Right ventricle myocardium superior (tissue), 1 donor: ENCODE measurements around the gene NOTCH3. TPM values are rescaled to one million over a fixed set of nuclear protein-coding genes. Genes with fewer than 3 reads are reported as not detected.
A peak's percentile ranks its signal among the peaks of the same experiment; 100 is the strongest.

Experiments
- ATAC-seq: fragments of 200-7000 bp; cut with Tn5 transposase; one replicate; pipeline ENCODE4 v1.9.1; 2020; ENCODE audit warnings: mild to moderate bottlenecking; ENCODE audit not compliant: poor library complexity
- DNase-seq: peaks from one replicate; pipeline ENCODE4 v3.0.0-alpha.2; 2020
- intact Hi-C: fragments of 100-400 bp; cut with DNase I; formaldehyde crosslinking; loops from one replicate; pipeline ENCODE4 v1.11.2; 2022
- total RNA-seq: library from RNA; stranded (reverse); fragmentation: NEBNext Ultra II Directional; extraction: Animal tissue kit (Norgen Biotek cat#: 25700); gene quantifications from one replicate; pipeline ENCODE4 v1.2.1, GENCODE V29; 2021
- donor health status: DM: no; HTN: yes; CAD: no; lungs with severe emphysema.

NOTCH3 gene
- total RNA-seq, 1 donor from 2014 or later = 25.0 TPM

- ATAC-seq (no peak), DNase-seq (no peak)
- intact Hi-C loops = loop anchor here (5.0 kb wide), 2 partner anchors 74 to 379 kb away; no protein-coding TSS in a partner anchor
These were observed 22.0 kb downstream of the NOTCH3 start for GRCh38 chr19:15178629-15179308.

GRCh38 chr19:15177269-15178116 is 23.3 kb downstream of the NOTCH3 start:
- intact Hi-C loops = loop anchor here (5.0 kb wide), 2 partner anchors 75 to 380 kb away; no protein-coding TSS in a partner anchor

GRCh38 chr19:15175609-15176008 is 25.2 kb downstream of the NOTCH3 start:
- DNase-seq (no peak), ATAC-seq (no peak)
- intact Hi-C loops = loop anchor here (5.0 kb wide), 2 partner anchors 77 to 382 kb away; no protein-coding TSS in a partner anchor

More at GRCh38 chr19:15177269-15178116, 23.3 kb downstream of the NOTCH3 start:
- peak; percentile 90 for DNase-seq
- ATAC-seq = peak; percentile 91

GRCh38 chr19:15173746-15174404 is 26.9 kb downstream of the NOTCH3 start:
- ATAC-seq (no peak), DNase-seq (no peak)
- intact Hi-C loops = no loop called here

- no peak for ATAC-seq
- intact Hi-C loops = no loop called here
- no peak for DNase-seq
These were observed 30.4 kb downstream of the NOTCH3 start for GRCh38 chr19:15170345-15170744.

GRCh38 chr19:15169541-15170285 is 31.1 kb downstream of the NOTCH3 start:
- intact Hi-C loops = no loop called here
- ATAC-seq (no peak), DNase-seq (no peak)

GRCh38 chr19:15166700-15167099 is 34.1 kb downstream of the NOTCH3 start:
- intact Hi-C loops = no loop called here
- DNase-seq = no peak
- ATAC-seq = no peak

GRCh38 chr19:15161028-15161984 is 39.5 kb downstream of the NOTCH3 start:
- no peak for DNase-seq
- ATAC-seq = no peak
- intact Hi-C loops = no loop called here

- intact Hi-C loops = no loop called here
- no peak for DNase-seq
- ATAC-seq = no peak
These were observed 41.5 kb downstream of the NOTCH3 start for GRCh38 chr19:15159251-15159650.

GRCh38 chr19:15156391-15156790 is 44.4 kb downstream of the NOTCH3 start:
- DNase-seq = no peak
- intact Hi-C loops = no loop called here
- ATAC-seq = no peak

GRCh38 chr19:15155296-15155695 is 45.5 kb downstream of the NOTCH3 start:
- ATAC-seq (no peak), DNase-seq (no peak)
- intact Hi-C loops = no loop called here

- intact Hi-C loops = no loop called here
- DNase-seq (no peak), ATAC-seq (no peak)
These were observed 46.7 kb downstream of the NOTCH3 start for GRCh38 chr19:15154002-15154612.

GRCh38 chr19:15149737-15150136 is 51.1 kb downstream of the NOTCH3 start:
- intact Hi-C loops = loop anchor here (2.0 kb wide), 1 partner anchor 49 kb away; no protein-coding TSS in a partner anchor
- no peak for DNase-seq
- ATAC-seq = no peak

- DNase-seq (no peak), ATAC-seq (no peak)
- intact Hi-C loops = no loop called here
These were observed 53.7 kb downstream of the NOTCH3 start for GRCh38 chr19:15147090-15147489.

GRCh38 chr19:15144046-15144646 is 56.6 kb downstream of the NOTCH3 start:
- intact Hi-C loops = no loop called here
- no peak for DNase-seq
- no peak for ATAC-seq

- intact Hi-C loops = no loop called here
- DNase-seq (no peak), ATAC-seq (no peak)
These were observed 58.5 kb downstream of the NOTCH3 start for GRCh38 chr19:15142313-15142712.

- no peak for ATAC-seq
- intact Hi-C loops = no loop called here
- DNase-seq = no peak
These were observed 59.7 kb downstream of the NOTCH3 start for GRCh38 chr19:15141143-15141542.
